Measurements from ENCODE around the gene RALGAPA1.

RALGAPA1 gene

GRCh38 chr14:35525695-35526094 is 283.4 kb downstream of the RALGAPA1 start:
- TF ChIP-seq SPI1 (IDR thresholded peaks at IDR 0.05; ENCODE audit: borderline replicate concordance, low read depth) (no peak), REST (IDR thresholded peaks at IDR 0.05; ENCODE audit: insufficient replicate concordance, low read depth) (no peak), POLR2AphosphoS5 (IDR thresholded peaks at IDR 0.05; ENCODE audit: low read depth) (no peak), GABPA (IDR thresholded peaks at IDR 0.05; ENCODE audit: low read depth) (no peak), CTCF (IDR thresholded peaks at IDR 0.05; ENCODE audit: insufficient read depth, low read length) (no peak)

GRCh38 chr14:35519986-35520385 is 289.1 kb downstream of the RALGAPA1 start:
- TF ChIP-seq GABPA (IDR thresholded peaks at IDR 0.05; ENCODE audit: low read depth) (no peak), CTCF (IDR thresholded peaks at IDR 0.05; ENCODE audit: insufficient read depth, low read length) (no peak), POLR2AphosphoS5 (IDR thresholded peaks at IDR 0.05; ENCODE audit: low read depth) (no peak), SPI1 (IDR thresholded peaks at IDR 0.05; ENCODE audit: borderline replicate concordance, low read depth) (no peak), REST (IDR thresholded peaks at IDR 0.05; ENCODE audit: insufficient replicate concordance, low read depth) (no peak)

More at GRCh38 chr14:35525695-35526094, 283.4 kb downstream of the RALGAPA1 start:
- H3K4me3 ChIP-seq (replicated peaks; ENCODE audit: insufficient read depth, low read length), result no peak overlapping the region
- peaks cover 15% of the 10 kb centered on the region for H3K27me3 ChIP-seq (ENCODE audit: insufficient read depth, poor library complexity, severe bottlenecking)
- no peak for DNase-seq (ENCODE audit: low read depth in 1 of 2, low spot score in 1 of 2)
- no peak overlapping the region for H3K27ac ChIP-seq (replicated peaks)

GRCh38 chr14:35515916-35516315 is 293.2 kb downstream of the RALGAPA1 start:
- no peak for DNase-seq (ENCODE audit: low read depth in 1 of 2, low spot score in 1 of 2)
- Histone ChIP-seq H3K27me3 (ENCODE audit: insufficient read depth, poor library complexity, severe bottlenecking) (peaks cover 4% of the 10 kb centered on the region), H3K27ac (replicated peaks) (no peak overlapping the region), H3K4me3 (replicated peaks; ENCODE audit: insufficient read depth, low read length) (no peak overlapping the region)
- no peak for TF ChIP-seq POLR2AphosphoS5 (IDR thresholded peaks at IDR 0.05; ENCODE audit: low read depth)
- TF ChIP-seq SPI1 (IDR thresholded peaks at IDR 0.05; ENCODE audit: borderline replicate concordance, low read depth), result no peak
- TF ChIP-seq GABPA (IDR thresholded peaks at IDR 0.05; ENCODE audit: low read depth), result no peak
- no peak for TF ChIP-seq REST (IDR thresholded peaks at IDR 0.05; ENCODE audit: insufficient replicate concordance, low read depth)
- TF ChIP-seq CTCF (IDR thresholded peaks at IDR 0.05; ENCODE audit: insufficient read depth, low read length), result no peak

More at GRCh38 chr14:35519986-35520385, 289.1 kb downstream of the RALGAPA1 start:
- no peak overlapping the region for H3K4me3 ChIP-seq (replicated peaks; ENCODE audit: insufficient read depth, low read length)
- no peak overlapping the region for H3K27ac ChIP-seq (replicated peaks)
- DNase-seq (ENCODE audit: low read depth in 1 of 2, low spot score in 1 of 2), result no peak
- H3K27me3 ChIP-seq (ENCODE audit: insufficient read depth, poor library complexity, severe bottlenecking), result peaks cover 4% of the 10 kb centered on the region
